Measurements from ENCODE around the gene FOXI1.

FOXI1 gene

DNA sequence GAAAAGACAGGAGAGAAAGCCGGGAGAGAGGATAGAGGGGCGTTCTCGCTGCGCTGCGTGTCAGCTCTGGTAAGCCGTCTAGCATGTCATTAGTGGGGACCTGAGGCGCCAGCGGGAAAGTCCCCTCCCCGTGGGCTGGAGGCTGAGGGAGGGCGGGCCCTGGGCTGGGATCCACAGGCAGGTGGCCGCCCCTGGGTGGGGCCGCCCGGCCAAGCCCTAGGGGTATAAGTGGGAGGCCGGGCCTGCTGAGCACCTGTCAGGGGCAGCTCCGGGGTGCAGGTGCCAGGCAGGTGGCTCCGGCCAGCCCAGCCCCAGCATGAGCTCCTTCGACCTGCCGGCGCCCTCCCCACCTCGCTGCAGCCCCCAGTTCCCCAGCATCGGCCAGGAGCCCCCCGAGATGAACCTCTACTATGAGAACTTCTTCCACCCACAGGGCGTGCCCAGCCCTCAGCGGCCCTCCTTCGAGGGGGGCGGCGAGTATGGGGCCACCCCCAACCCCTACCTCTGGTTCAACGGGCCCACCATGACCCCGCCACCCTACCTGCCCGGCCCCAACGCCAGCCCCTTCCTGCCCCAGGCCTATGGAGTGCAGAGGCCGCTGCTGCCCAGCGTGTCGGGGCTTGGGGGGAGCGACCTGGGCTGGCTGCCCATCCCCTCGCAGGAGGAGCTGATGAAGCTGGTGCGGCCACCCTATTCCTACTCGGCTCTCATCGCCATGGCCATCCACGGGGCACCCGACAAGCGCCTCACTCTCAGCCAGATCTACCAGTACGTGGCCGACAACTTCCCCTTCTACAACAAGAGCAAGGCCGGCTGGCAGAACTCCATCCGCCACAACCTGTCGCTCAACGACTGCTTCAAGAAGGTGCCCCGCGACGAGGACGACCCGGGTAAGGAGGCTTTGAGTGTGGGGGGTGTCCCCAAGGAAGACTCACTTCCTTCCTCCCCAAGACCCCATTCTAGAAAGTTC, at the start of gene FOXI1:
Gene FOXI1, plus strand, starts transcription at position 256 of the 970 bp plus-strand sequence. Its CDS starts 61 bp downstream, at position 317.
- no peak for DNase-seq

DNA sequence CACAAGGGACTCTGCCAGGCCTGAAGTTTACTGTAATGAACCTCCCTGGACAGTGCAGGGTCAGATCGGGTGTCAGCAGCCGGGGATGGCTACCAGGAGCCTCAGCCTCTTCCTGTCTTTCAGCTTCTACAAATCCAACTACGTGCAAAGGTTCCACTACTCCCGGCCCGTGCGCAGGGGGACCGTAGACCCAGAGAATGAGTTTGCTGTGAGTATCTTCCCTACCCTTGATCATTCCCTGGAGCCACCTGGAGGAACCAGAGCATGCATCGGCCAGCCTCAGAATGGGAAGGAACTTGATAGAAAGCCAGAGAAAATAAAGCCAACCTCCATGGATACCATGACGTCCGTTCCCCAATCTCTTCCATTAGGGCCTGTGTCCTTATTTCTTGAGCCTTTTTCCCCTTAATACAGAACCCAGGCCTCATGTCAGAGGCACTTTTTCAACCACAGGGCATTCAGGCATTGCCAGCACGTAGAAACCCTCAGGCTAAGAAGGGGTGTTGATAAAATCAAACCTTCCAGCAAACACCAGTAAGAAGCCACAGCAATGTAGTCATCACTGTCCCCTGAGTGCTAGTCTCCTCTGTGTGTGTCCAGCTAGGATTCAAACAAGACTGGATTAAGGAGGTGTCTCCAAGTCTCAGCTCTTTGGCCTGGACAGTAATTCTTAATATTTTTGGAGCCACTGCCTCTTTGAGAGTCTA, 49.0 kb upstream of the FOXI1 start:
- DNase-seq, result no peak

DNA sequence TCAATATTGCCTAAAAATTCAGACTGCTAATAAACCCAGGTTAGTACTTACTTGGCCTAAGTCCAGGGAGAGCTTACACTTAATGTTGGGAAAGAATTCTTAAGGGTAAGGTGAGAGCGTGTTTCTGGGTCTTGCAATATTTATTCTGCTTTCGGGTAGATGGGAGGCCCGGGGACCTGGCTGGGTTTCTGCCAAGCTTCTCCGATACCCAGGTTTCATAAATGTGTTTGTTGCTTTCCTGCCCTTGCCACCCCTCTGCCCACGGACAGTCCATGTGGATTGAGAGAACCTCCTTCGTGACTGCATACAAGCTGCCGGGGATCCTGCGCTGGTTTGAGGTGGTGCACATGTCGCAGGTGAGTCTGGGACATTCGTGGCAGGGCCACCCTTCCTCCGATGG, 48.4 kb upstream of the FOXI1 start:
- DNase-seq, result no peak

DNA sequence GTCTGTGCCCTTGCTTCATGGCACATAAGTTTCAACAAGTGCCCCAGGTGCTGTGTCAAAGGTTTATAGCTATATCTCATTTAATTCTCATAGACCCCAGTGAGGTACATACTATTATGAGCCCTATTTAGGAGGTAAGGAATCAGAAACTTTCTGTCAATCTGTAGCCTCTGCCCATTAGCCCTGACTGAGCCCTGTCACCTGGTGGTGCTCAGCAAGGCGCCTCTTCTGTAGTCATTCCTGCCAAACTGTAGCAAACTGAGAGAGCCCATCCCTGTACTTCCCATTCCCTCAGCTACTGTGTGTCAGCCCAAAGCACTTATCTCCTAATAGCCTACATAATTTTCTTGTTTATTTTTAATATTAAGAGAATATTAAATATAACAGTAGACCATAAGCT, 46.5 kb upstream of the FOXI1 start:
- DNase-seq, result no peak

DNA sequence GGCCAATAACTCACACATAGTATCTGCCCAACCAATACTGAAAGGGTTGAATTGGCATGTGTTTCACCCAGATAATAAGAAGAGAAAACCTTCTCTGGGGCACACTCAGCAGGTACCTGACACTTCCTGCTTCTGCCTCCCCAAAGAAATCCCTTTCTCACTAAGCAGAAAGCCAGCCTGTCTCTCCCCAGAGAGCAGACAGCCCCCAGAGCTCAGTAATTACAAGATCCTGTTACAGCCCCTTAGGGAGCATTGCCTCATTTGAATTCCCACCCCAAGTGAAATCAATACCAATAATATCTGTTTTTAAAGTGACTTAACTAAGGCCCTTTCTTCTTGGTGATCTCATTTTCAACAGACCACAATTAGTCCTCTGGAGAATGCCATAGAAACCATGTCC, 38.5 kb upstream of the FOXI1 start:
- DNase-seq, result no peak

DNA sequence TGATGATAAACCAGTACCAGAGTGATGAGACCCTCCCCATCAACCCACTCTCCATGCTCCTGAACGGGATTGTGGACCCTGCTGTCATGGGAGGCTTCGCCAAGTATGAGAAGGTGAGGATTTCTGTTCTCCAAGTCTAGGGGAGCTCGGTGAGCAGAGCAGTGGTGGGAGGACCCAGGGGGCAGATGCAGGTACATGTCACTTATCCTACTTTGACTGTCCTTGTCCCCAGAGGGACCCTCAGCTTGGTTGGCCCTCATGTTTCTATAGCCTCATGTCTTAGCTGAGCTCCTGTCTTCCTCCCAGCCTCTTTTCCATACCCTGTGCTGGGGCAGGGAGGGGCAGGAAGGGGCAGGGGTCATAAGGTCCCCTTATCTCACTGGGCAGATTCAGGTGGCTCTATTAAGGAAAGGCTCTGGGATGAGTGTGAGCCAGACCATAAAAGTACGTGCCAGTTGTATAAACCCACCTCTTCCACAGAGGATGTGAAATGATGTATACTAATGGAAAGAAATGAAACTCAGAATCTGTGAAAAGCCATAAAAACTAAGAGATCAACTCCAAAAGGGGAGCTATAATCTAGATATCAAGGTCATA, 38.0 kb upstream of the FOXI1 start:
- no peak for DNase-seq

DNA sequence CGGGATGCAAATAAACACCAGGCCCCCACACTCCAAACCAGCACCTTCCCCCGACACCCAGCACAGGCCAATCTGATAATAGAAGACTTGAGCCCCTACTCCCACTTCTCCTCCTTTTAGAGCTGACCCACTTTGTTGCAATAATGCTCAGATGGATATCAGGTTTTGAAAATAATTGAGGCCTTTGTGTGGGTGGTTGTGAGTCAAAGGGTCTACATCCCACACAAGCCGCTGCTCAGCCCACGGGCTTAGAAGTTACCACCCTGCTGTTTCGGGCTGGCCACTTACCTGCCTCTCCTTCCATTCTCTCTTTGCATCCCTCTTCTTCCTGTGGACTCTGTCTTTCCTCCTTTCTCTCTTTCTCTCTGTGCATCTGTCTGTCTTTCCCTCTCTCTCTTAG, 36.2 kb upstream of the FOXI1 start:
- no peak for DNase-seq

DNA sequence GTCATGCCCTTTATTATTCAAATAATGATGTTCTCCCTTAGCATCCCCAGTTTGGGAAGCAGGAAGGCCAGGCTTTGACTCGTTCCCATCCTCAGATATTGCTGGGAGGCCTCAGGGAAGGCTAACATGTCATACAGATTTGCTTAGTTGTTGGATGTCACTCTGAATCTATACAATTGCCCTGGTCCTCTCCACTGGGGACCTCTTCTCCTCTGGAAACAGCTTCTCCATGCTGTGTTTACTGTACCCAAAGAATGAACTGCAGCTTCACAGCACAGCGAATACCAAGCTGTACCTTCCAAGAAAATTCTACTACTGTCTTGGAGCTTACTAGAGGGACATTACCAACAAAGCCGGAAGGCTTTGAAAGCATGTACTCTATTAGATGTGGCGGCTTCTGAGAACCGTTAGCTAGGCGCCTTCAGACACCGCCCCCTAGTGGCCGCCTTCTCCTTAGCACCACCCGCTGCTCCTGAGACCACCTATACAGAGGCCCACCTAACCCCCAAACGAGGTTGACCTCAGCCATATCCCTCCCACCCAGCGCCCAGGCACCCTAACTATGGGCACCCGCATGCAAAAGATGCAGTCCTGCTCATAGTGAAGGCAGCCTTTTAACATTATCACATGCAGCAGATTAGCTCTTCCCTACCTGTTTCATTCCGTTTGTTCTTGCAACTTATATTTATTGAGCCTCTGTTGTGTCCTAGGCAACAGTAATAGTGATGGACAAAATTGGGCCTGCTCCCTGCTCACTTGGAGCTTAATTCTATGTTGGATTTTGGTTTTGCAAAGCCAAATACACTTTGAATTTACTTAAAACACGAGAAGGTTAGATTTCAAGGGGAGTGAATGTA, 34.9 kb upstream of the FOXI1 start:
- no peak for DNase-seq

DNA sequence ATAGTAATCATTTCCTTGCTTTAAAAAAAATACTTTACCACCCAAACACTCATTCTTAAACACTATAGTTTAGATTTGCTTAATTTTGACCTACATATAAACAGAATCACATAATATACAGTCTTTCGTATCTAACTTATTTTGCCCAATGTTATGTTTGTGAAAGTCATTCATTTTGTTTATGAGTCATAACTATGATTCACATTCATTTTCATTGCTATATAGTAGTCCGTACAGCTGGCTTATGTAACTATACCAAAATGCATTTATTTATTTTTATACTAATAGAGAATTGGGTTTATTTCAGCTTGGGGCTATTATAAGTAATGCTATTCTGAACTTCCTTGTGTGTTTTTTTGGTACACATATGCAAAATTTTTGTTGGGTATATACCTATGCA, 33.9 kb upstream of the FOXI1 start:
- no peak for DNase-seq

DNA sequence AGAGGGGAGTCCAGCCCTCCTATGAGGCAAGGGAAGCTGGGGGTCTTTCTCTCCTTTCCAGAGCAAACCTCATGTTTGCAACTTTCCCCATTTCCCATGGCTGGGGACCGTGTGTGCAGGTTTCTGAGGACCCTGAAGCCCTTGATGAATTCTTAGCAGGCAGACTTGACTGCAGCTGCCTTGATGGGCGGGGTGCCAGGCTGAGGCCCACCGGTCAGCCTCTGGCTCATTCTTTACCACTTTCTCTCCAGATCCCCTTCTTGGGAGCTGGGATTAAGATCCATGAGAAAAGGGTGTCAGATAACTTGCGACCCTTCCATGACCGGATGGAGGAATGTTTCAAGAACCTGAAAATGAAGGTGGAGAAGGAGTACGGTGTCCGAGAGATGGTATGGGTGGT, 30.0 kb upstream of the FOXI1 start:
- no peak for DNase-seq

DNA sequence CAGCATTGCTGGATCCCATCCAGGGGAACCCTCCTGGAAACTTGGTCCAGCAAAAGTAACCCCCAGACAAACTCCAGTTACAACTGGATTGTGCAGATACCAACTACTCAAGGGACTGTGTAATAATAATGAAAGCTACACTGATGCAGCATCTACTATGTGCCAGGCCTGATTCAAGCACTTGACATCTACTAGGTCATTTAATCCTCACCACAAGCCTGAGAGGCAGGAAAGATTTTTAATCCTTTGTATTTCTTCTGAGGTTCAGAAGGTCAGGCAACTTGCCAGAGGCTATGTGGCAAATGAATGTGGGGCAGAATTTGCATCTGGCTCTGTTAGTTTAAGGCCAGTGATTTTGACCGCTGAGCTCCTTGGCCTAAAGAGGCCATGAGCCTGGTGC, 29.5 kb upstream of the FOXI1 start:
- DNase-seq, result no peak

DNA sequence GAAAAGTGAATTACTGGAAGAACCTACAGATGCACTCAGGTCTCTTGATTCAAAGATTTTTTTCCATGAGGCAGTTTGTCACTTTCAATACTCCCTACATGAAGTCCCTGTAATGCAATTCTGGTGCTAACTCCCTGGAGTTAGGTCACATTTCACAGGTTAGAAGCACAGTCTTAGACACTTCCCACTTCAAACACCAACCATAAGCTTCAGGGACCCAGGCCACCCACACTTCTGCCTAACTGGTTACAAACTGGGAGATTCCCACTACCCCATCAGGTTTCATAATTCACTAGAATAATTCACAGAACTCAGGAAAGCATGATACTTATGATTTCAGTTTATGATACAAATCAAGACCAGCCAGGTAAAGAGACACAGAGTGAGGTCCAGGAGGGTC, 29.0 kb upstream of the FOXI1 start:
- no peak for DNase-seq

DNA sequence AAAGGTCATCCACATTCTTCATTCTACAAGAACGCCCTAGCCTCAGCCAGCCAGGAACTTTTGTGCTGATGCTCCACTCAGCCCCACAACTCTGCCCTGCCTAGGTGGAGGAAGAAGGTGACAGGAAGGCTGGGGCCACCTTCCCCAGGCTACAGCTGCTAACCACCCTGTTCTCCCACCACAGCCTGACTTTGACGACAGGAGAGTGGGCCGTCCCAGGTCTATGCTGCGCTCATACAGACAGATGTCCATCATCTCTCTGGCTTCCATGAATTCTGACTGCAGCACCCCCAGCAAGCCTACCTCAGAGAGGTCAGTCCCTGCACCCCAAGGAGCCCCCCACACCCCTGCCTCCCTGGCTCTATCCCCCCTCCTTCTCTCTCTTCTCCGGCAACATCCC, 28.2 kb upstream of the FOXI1 start:
- no peak for DNase-seq

DNA sequence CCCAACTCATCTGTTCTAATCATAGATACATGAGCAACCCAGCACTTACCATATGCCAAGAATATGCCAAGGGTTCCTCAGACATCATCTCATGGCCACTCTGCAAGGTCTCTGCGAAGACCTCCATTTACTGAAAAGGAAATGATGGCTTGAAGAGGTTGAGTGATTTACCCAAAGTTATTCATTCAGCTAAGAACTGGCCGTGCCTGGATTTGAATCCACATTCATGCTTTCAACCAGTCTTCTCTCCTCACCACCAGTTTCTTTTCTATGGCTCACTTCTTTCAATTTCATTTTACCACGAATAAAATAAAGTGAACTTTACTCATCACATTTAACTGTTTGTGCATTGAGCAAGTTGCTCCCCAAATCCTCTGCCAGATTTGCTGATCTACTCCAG, 27.2 kb upstream of the FOXI1 start:
- DNase-seq, result no peak

DNA sequence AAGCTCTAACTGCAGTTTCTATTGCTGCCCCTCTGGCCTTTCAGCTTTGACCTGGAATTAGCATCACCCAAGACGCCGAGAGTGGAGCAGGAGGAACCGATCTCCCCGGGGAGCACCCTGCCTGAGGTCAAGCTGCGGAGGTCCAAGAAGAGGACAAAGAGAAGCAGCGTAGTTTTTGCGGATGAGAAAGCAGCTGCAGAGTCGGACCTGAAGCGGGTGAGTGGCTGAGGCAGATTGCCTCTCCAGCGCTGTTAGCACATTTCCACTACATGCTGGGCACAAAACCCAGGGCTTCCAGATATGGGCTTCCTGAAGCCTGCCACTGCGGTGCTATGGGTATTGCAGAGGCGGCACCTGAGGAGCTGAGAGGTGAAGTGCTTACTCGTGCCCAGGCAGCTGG, 26.8 kb upstream of the FOXI1 start:
- no peak for DNase-seq

DNA sequence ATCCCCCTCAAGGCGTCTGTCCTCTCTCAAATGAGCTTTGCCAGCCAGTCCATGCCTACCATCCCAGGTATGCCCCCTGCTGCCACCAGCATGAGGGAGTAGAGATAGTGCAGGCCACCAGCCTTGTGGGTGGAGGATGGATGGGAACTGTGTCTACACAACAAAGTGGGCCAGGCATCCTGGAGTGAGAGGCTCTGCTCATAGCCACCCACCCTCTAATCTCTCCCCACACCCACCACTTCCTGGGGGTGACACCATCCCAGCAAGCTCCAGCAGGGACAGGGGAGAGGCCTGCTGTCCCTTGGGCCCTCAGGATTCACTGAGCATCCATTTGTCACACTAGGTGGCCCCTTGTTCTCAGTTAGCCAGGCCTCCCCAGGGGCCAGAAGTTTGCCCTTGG, 25.5 kb upstream of the FOXI1 start:
- DNase-seq, result no peak

DNA sequence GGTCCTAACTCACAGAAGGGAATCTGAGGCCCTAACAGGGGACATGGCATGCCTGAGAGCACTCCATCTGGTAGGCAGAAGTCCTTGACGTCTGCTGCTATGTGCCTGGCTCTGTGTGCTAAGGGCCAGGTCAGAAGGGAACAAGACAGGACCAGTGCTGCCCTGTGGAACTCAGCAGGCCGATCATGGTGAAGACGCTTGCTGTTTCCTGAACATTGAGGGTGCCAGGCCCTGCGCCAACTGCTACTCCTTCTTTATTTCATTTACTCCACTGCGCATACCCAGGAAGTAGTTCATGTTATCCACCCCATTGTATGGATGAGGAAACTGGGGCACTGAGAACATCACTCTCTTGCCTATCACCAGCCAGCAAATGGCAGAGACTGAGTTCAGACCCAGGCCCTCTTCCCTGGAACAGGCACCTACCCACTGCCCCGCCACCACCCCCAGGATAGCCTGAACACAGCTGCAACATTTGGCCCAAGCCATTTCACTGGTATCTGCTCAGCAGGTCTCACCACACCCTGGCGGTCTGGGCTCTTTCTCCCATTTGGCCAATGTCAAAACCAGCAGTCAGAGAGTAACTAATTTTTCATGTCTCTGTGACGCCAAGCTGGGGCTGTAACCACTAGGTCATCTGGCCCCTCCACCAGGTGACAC, 24.8 kb upstream of the FOXI1 start:
- DNase-seq, result no peak

DNA sequence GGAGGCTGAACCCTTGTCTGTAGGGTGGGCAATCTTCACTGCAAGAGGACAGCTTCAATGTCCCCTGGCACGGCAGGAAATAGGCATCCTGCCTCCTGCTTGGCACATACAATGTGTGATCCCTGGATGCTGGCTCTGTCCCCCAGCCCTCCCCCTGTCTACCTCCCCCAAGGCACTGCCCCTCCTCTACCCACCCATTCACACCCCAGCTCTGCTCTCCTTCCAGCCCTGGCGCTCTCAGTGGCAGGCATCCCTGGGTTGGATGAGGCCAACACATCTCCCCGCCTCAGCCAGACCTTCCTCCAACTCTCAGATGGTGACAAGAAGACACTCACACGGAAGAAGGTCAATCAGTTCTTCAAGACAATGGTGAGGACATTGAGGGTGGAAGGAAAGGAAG, 24.1 kb upstream of the FOXI1 start:
- DNase-seq, result no peak

DNA sequence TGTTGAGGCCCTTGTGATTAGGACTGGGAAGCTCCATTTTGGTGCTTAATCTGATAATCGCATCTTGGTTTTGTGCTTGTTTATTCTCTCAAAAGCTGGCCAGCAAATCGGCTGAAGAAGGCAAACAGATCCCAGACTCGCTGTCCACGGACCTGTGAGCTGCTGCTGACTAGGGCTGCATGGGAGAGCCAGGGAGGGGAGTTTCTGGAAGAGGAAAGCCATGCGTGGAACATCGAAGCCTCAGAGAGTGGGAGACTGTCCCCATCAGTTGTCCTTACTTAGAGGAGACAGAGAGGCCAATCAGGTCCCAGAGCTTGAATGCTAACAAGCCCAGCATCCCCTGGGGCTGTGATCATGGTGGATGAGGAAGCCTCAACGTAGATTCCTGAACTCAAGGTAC, 23.0 kb upstream of the FOXI1 start:
- no peak for DNase-seq

DNA sequence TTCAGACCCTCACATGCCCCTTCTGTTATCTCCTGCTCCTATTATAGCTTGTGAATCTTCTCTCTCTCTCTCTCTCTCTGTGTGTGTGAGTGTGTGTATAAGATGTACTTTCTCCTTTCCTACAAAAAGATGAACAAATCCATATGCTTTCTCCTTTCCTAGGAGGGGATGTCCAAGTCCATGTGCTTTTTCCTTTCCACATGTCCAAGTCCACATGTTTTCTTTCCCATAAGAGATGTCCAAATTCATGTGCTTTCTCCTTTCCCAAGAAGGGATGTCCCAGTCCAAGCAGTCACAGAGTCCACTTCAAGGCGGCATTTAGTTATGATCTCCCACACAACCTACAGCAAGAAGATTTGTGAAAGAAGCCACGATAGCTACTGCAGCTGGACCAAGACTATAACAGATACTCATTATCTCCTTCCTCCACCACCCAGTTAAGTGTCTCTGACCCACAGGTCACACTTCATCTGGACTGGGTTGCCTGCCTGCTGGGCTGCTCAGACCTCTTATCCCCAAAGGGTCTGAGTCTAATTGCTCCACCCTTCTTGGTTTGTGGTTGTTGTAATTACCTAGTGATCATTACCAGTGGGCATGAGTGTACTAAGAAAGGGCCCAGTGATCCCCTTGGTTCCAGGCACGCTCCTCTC, 18.4 kb upstream of the FOXI1 start:
- no peak for DNase-seq

DNA sequence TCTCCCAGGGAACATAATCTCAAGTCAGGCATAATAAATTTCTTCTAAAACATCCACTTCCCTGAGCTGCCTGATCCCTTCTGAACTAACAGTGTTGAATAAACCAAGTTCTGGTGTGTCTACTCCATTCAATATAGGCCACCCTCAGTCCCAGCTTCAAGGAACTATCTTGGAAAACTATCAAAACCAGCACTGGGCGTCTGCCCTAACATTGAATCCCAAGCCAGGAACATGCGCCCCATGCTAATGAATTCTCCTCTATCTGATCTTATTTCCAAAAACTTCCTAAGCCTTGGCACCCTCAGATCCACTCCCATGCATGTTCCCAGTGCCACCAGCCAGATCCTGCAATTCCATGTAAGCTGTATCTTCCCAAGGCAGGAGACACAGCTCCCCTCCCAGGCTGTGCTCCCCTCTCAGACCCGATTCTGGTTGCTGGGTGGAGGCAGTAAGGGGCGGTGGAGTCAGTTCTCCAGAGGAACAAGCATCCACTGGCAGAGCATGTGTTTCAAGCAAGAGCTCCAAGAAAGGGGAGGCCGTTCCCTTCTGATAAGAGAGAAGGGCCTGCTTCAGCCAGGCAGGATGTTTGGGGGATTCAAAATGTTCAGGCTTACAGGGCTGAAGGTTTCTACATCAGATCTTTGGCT, 13.1 kb upstream of the FOXI1 start:
- DNase-seq, result no peak
